HPDE6-E6E7 (cell line): ENCODE results near the gene GOLGA8Q.
"Not testable (repeated sequence)": the region's sequence is repeated elsewhere in the genome, so short reads cannot be mapped to it uniquely, and the experiment has no call there.

Source experiments
- DNase-seq: peaks from one replicate; pipeline ENCODE4 v3.0.0; 2011; ENCODE audit warnings: missing footprints; ENCODE audit errors: extremely low spot score

GOLGA8Q gene, protein sequence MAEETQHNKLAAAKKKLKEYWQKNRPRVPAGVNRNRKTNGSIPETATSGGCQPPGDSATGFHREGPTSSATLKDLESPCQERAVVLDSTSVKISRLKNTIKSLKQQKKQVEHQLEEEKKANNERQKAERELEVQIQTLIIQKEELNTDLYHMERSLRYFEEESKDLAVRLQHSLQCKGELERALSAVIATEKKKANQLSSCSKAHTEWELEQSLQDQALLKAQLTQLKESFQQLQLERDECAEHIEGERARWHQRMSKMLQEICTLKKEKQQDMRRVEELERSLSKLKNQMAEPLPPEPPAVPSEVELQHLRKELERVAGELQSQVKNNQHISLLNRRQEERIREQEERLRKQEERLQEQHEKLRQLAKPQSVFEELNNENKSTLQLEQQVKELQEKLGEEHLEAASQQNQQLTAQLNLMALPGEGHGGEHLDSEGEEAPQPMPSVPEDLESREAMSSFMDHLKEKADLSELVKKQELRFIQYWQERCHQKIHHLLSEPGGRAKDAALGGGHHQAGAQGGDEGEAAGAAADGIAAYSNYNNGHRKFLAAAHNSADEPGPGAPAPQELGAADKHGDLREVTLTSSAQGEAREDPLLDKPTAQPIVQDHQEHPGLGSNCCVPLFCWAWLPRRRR

DNA sequence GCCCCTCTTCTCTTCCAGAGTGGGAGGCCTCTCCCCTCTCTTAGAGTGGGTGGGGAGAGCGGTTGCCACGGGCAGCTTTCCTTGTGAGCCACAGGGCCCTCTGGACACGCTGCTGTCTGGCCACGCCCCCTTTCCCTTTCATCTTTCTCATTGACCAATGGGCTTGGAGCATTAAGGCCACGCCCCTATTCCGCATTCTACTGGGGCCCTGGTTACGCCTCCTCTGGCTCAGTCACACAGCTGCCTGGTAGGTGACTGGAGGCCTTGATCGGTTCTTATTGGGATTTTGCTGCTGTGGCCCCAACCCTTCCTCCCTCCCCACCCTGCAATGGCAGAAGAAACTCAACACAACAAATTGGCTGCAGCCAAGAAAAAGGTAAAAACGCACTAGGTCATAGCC, at the start of gene GOLGA8Q:
Gene GOLGA8Q (plus strand): TSS at position 301 of the 400 bp plus-strand sequence. CDS start 28 bp downstream, at position 329.
- not testable (repeated sequence) for DNase-seq

DNA sequence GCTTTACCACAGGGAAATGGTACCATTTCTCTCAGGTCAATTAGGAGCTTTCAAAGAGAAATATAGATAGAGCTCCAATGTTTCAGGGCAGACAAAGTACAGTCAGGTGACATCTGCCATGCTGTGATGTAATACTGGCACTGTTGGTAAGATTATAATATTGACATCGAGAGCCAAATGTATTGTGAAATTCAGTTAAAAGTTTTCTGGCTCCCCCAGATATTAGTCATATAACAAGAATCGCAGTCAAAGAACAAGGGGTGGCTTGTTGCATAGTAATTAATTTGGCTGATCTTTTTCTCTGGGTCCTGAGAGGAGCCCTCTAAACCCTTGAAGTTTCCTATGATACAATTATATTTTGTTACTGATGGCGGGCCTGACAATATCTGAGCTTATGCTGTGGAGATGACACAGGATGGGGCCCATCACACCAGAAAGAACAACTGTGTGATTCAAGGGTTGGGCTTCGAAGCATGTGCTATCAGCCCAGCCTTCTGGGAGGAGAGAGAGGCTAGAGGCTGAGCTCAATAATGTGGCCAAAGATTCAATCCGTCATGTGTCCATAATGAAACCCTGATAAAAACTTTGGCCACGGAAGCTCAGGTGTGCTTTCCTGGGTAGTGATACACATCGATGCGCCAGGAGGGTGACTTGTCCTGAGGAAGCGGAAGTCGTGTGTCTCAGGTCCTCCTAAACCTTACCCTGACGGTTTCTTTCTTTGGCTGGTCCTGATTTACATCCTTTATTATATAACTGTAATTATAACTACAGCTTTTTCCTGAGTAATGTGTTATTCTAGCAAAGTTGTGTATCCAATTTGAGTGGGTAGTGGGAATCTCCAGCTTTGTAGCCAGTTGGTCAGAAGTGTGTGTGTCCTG, 48.7 kb upstream of the GOLGA8Q start:
- not testable (repeated sequence) for DNase-seq

DNA sequence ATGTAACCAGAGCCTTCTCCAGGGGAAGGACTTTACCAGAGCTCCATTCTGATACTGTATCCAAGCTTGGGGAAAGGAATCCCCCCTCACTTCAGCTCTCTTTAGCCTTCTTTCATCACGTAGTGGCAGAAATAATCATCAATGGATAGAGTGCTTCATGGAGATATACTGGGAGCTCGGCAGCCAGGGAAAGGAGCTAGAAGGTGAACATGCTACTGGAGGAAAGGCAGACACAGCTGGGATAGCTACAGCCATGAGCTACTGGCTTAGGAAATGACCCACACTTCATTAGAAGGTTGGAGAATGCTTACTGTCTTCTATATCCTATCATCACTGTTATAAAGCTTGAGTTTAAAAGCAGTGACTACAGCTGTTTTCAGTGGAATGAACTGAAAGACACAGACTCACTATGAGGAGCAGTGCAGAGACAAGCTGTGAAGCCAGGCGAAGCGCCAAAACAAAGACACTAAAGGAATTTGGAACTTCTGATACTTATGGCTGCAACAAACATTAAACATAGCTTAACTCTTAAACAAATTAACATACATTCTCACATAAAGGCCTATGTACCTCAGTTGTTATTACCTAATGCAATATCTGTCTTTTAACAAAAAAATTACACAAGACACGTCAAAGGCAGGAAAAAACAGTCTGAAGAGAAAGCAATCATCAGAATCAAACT, 47.5 kb upstream of the GOLGA8Q start:
- not testable (repeated sequence) for DNase-seq

DNA sequence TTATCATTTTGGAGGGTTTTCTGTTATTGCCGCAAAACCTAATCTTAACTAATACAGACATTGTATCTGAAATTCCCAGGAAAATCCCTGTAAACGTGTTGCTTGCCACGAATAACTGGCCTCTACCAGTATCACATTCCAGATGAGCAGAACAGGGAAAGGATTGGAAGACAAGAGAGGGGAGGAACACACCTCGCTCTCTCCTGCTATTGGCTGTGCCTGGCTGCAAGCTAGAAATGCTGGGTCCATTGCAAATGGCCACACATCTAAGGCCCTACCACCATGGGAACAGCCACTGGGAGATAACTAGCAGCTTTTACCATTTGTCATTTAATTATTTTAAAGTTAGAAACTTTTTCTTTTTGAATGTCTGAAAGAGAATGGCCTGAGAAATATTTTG, 37.3 kb upstream of the GOLGA8Q start:
- DNase-seq, result not testable (repeated sequence)

DNA sequence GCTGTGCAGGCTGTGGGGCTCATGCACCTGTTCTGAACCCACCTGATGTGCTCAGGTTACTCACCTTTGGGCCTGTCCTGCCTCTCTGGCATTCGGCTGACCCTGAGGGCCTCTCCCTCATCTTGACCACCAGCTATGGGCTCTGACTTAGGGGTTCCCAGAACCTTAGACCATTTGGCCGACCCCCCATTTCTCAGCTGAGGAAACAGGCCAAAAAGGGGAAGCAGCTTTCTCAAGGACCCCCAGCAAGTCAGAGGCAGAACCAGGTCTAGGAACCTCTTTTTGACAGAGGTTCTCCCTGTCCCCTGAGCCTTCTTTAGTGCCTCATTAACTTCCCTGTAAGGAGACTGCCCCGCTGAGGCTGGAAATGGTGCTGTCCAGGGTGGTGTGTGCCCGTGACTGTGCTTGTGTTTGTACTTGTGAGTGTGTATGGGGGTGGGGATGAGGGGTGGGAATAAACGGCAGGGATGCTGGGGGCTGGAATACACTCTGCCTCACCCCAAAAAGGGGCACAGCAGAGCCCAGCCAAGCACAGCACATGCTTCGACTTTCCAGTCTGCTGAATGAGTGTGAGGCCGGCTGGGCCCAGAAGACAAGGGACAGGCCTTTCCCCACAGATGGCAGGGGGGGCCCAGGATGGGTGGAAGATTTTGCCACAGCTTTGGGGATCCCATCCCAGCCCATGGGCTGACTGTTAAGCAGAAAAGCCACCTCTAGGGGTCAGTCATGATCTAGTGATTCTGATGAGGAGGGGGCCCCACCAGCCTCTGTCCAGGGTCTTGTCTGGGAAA, 28.2 kb upstream of the GOLGA8Q start:
- not testable (repeated sequence) for DNase-seq

DNA sequence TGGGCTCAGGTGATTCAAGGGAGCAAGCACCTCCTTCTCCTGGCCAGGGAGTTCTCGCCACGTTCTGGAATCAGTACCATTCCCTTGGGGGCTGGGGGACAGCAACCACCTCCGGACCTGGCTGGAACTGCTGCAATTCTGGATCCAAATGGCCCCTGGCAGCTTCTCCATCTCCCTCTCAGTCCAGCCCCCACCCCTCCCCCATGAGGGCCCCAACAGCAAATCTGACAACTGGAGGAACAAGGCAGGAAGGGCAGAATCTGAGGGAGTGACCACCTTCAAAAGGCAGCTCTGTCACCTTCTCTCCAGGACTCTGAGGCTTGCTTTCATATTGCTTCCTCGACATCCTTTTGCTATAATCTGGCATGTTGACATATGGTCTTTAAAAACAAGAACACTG, 25.9 kb upstream of the GOLGA8Q start:
- DNase-seq, result not testable (repeated sequence)

DNA sequence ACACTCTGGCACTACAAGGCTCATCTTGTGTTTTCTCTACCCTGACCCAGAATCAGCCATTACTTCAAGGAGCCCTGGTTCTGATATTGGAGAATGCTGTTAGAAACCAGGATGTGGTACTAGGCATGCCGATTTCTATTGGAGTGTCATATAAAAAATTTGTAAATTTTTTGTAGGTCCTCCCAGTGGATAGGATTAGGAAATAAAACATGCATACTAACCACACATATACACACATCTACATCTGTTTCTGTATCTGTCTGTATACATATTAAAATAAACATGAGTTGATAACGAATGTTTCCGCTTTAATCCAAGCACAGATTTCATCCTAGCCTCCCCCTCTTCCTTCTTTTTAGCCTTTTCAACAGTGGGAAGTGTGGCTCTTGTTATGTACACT, 22.8 kb upstream of the GOLGA8Q start:
- DNase-seq, result not testable (repeated sequence)

DNA sequence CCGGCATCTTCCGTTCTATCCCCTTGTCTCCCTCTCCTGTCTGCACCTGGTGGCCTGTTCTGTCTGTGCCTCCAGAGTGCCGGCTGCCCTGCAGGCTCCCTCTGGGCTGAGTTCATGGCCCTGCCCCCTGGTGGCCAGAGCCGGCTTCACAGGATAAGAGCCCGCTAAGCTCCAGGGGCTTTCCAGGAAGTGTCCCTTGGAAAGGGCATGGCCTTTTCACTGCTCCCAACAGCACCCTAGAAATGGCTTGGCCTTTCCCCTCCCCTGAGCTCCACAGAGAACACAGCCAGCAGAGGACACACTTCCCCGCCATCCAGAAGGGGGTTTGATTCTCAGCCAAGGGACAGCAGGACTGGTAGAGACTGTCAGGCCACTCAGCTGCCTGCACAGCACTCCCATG, 15.1 kb downstream of the GOLGA8Q start:
- DNase-seq, result not testable (repeated sequence)

DNA sequence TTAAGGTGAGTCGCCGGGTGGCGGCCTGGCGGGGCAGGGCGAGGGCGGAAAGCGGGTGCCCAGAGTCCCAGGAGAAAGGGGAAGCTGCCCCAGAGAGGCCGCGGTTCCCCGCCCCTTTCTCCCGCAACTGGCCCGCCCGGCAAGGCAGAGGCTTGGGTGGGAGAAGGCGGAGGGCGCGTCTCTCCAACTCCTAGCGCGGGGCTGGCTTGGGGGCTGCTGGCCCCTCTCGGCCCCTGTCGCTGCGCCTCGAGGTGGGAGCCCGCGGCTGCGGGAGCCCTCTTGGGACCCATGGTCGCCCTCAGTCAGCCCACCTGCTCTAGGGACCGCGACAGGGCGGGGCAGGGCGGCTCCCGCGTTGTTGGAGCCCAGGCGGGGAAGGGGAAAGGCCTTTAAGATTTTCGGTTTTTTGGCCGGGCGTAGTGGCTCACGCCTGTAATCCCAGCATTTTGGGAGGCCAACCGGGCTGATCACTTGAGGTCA, 21.2 kb downstream of the GOLGA8Q start:
- DNase-seq, result not testable (repeated sequence)

DNA sequence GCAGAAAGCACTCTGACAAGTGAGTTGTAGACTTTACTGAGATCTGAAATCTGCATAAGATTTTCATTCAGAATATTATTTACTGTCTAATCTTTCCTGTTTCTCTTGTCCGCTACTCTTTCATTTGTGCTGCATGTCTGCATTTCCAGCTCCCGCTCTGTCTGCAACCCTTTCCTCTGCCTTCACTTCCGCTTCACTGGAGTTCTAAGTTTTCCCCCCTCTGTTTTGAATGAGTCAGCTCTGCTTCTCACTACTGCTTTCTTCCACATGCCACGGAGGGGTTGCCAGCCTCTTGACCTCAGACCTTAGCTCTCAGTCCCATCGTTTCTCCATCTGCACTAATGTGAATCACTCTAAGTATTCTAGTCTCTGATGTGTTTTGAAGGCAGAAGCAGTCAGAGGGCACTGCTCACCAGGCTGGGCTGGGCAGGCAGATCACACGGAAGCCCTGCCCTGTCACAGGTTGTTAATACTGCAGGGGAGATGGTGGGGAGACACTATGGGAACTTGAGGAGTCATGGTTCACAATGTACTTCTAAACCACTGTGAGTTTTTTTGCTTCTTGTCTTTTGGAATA, 27.6 kb downstream of the GOLGA8Q start:
- not testable (repeated sequence) for DNase-seq

DNA sequence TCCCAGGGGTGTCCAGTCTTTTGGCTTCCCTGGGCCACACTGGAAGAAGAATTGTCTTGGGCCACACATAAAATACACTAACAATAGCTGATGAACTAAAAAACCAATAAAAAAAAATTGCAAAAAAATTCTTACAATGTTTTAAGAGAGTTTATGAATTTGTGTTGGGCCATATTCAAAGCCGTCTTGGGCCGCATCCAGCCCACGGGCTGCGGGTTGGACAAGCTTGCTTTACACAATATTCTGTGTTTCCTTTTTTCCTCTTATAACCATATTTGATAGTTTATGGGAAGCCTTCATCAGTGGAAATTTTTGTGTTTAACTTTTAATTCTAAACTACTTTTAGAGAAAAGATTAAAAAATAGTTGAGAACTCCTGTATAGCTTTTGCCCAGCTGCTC, 28.9 kb downstream of the GOLGA8Q start:
- DNase-seq, result not testable (repeated sequence)

DNA sequence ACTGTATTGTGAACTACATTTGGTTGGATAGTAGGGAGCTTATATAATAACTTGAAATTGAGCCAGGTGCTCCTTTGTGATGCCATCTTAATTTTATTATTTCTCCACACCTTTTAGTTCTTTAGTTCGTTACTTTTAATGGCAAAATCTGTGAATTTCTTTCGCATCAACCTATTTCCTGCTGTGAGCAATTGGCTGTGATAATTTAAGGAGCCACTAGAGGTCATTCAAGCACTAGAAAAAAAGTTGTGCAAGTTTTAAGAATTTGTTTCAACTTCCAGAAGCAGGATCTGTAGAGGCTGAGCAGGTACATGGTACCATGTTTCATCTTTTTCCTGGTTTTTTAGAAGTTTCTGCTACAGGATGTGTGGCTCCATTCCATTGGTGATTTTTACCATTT, 47.1 kb downstream of the GOLGA8Q start:
- DNase-seq, result not testable (repeated sequence)

DNA sequence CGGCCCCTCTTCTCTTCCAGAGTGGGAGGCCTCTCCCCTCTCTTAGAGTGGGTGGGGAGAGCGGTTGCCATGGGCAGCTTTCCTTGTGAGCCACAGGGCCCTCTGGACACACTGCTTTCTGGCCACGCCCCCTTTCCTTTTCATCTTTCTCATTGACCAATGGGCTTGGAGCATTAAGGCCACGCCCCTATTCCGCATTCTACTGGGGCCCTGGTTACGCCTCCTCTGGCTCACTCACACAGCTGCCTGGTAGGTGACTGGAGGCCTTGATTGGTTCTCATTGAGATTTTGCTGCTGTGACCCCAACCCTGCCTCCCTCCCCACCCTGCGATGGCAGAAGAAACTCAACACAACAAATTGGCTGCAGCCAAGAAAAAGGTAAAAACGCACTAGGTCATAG, 51.9 kb downstream of the GOLGA8Q start, which contains the start of gene GOLGA8H:
Gene GOLGA8H (plus strand): TSS at position 233 of the 400 bp plus-strand sequence. CDS start 98 bp downstream, at position 331.
- not testable (repeated sequence) for DNase-seq
